Stomach smooth muscle (tissue), 2 donors: ENCODE data around the gene EPC1.

Experiments used
- H3K27ac ChIP-seq: one replicate; pipeline ENCODE4 v1.7.0; 2013; ENCODE audit warnings: mild to moderate bottlenecking, low read length, inconsistent platforms
- H3K27me3 ChIP-seq, 2 donors: one replicate each; pipeline ENCODE4 v1.7.0; 2013; ENCODE audit warnings: low read length in 2 of 2; ENCODE audit not compliant: insufficient read depth in 2 of 2, control insufficient read depth in 1 of 2
- H3K36me3 ChIP-seq, 2 donors: one replicate each; pipeline ENCODE4 v1.7.0; 2013; ENCODE audit warnings: low read length in 2 of 2; ENCODE audit not compliant: control insufficient read depth in 2 of 2, insufficient read depth in 2 of 2
- H3K4me1 ChIP-seq: one replicate; pipeline ENCODE4 v1.7.0; 2013; ENCODE audit warnings: low read length; ENCODE audit not compliant: control insufficient read depth, insufficient read depth
- H3K4me3 ChIP-seq, 2 donors: one replicate each; pipeline ENCODE4 v1.7.0; 2013; ENCODE audit warnings: low read length in 2 of 2
- H3K9ac ChIP-seq, 2 donors: one replicate each; pipeline ENCODE4 v1.7.0; 2013; ENCODE audit warnings: low read length in 2 of 2, mild to moderate bottlenecking in 1 of 2
- H3K9me3 ChIP-seq, 2 donors: one replicate each; pipeline ENCODE4 v1.7.0; 2013; ENCODE audit warnings: low read length in 2 of 2; ENCODE audit not compliant: control insufficient read depth in 2 of 2
- donor health status: healthy.
- donor health status: Pancreatic carcinoma.

Gene EPC1

GRCh38 chr10:32273336-32273735, 73.6 kb downstream of the EPC1 start:
- Histone ChIP-seq H3K27ac (no peak overlapping the region), H3K36me3 (peaks cover 25 to 38% of the 10 kb centered on the region in 2 donors), H3K27me3 (no peaks in the 10 kb centered on the region), H3K4me3 (no peak overlapping the region), H3K9me3 (no peaks in the 10 kb centered on the region), H3K9ac (no peak overlapping the region), H3K4me1 (peaks cover 2% of the 10 kb centered on the region)

- H3K27ac ChIP-seq: no peak overlapping the region
- H3K4me3 ChIP-seq: no peak overlapping the region
- H3K9me3 ChIP-seq: no peaks in the 10 kb centered on the region
- H3K36me3 ChIP-seq: peaks cover 28 to 50% of the 10 kb centered on the region in 2 donors
- peaks cover 4% of the 10 kb centered on the region for H3K4me1 ChIP-seq
- H3K9ac ChIP-seq: no peak overlapping the region
- H3K27me3 ChIP-seq: no peaks in the 10 kb centered on the region
Measured at GRCh38 chr10:32271617-32272016, 75.3 kb downstream of the EPC1 start.

- H3K27me3 ChIP-seq: no peaks in the 10 kb centered on the region
- H3K4me1 ChIP-seq: peaks cover 4% of the 10 kb centered on the region
- H3K9me3 ChIP-seq: no peaks in the 10 kb centered on the region
- no peak overlapping the region for H3K9ac ChIP-seq
- no peak overlapping the region for H3K27ac ChIP-seq
- H3K36me3 ChIP-seq: peaks cover 28 to 46% of the 10 kb centered on the region in 2 donors
- no peak overlapping the region for H3K4me3 ChIP-seq
Measured at GRCh38 chr10:32269343-32270100, 77.4 kb downstream of the EPC1 start.

- no peaks in the 10 kb centered on the region for H3K9me3 ChIP-seq
- no peak overlapping the region for H3K4me3 ChIP-seq
- peaks cover 4% of the 10 kb centered on the region for H3K4me1 ChIP-seq
- peaks cover 28 to 46% of the 10 kb centered on the region in 2 donors for H3K36me3 ChIP-seq
- no peak overlapping the region for H3K27ac ChIP-seq
- no peaks in the 10 kb centered on the region for H3K27me3 ChIP-seq
- H3K9ac ChIP-seq: no peak overlapping the region
Measured at GRCh38 chr10:32268788-32269187, 78.2 kb downstream of the EPC1 start.

GRCh38 chr10:32266979-32267378, 80.0 kb downstream of the EPC1 start:
- H3K36me3 ChIP-seq: peaks cover 25 to 36% of the 10 kb centered on the region in 2 donors
- no peak overlapping the region for H3K4me3 ChIP-seq
- H3K9me3 ChIP-seq: no peaks in the 10 kb centered on the region
- H3K4me1 ChIP-seq: peaks cover 4% of the 10 kb centered on the region
- no peak overlapping the region for H3K9ac ChIP-seq
- no peak overlapping the region for H3K27ac ChIP-seq
- H3K27me3 ChIP-seq: no peaks in the 10 kb centered on the region

GRCh38 chr10:32266566-32266965, 80.4 kb downstream of the EPC1 start:
- no peak overlapping the region for H3K27ac ChIP-seq
- peaks cover 23 to 32% of the 10 kb centered on the region in 2 donors for H3K36me3 ChIP-seq
- no peaks in the 10 kb centered on the region for H3K9me3 ChIP-seq
- no peaks in the 10 kb centered on the region for H3K27me3 ChIP-seq
- no peak overlapping the region for H3K4me3 ChIP-seq
- no peak overlapping the region for H3K9ac ChIP-seq
- peaks cover 4% of the 10 kb centered on the region for H3K4me1 ChIP-seq

- H3K27me3 ChIP-seq: no peaks in the 10 kb centered on the region
- no peak overlapping the region for H3K9ac ChIP-seq
Measured at GRCh38 chr10:32265756-32266155, 81.2 kb downstream of the EPC1 start.

GRCh38 chr10:32263300-32263699, 83.7 kb downstream of the EPC1 start:
- no peak overlapping the region for H3K4me3 ChIP-seq
- no peak overlapping the region for H3K27ac ChIP-seq
- no peaks in the 10 kb centered on the region for H3K27me3 ChIP-seq
- H3K9ac ChIP-seq: no peak overlapping the region
- H3K4me1 ChIP-seq: peaks cover 2% of the 10 kb centered on the region
- no peaks in the 10 kb centered on the region for H3K9me3 ChIP-seq
- H3K36me3 ChIP-seq: peaks cover 6 to 12% of the 10 kb centered on the region in 2 donors

More at GRCh38 chr10:32265756-32266155, 81.2 kb downstream of the EPC1 start:
- Histone ChIP-seq H3K27ac (no peak overlapping the region), H3K36me3 (peaks cover 19 to 24% of the 10 kb centered on the region in 2 donors), H3K9me3 (no peaks in the 10 kb centered on the region), H3K4me1 (peaks cover 4% of the 10 kb centered on the region), H3K4me3 (no peak overlapping the region)

- Histone ChIP-seq H3K9me3 (no peaks in the 10 kb centered on the region), H3K36me3 (no peaks in the 10 kb centered on the region), H3K27me3 (no peaks in the 10 kb centered on the region), H3K9ac (no peak overlapping the region), H3K4me1 (no peaks in the 10 kb centered on the region), H3K4me3 (no peak overlapping the region), H3K27ac (no peak overlapping the region)
Measured at GRCh38 chr10:32259551-32259950, 87.4 kb downstream of the EPC1 start.

- no peaks in the 10 kb centered on the region for H3K9me3 ChIP-seq
Measured at GRCh38 chr10:32256613-32257437, 90.1 kb downstream of the EPC1 start.

GRCh38 chr10:32253821-32254220, 93.1 kb downstream of the EPC1 start:
- Histone ChIP-seq H3K4me3 (no peak overlapping the region), H3K27me3 (no peaks in the 10 kb centered on the region), H3K9me3 (no peaks in the 10 kb centered on the region), H3K27ac (no peak overlapping the region), H3K4me1 (no peaks in the 10 kb centered on the region), H3K36me3 (no peaks in the 10 kb centered on the region), H3K9ac (no peak overlapping the region)

More at GRCh38 chr10:32256613-32257437, 90.1 kb downstream of the EPC1 start:
- Histone ChIP-seq H3K36me3 (no peaks in the 10 kb centered on the region), H3K4me3 (no peak overlapping the region), H3K4me1 (no peaks in the 10 kb centered on the region), H3K27ac (no peak overlapping the region), H3K9ac (no peak overlapping the region), H3K27me3 (no peaks in the 10 kb centered on the region)
